ENCODE data around the gene GXYLT2.

- no peak for TF ChIP-seq POLR2A (IDR thresholded peaks at IDR 0.05)
- no peak for TF ChIP-seq CTCF (IDR thresholded peaks at IDR 0.05)
- TF ChIP-seq POLR2AphosphoS5 (IDR thresholded peaks at IDR 0.05) = no peak
Observed at GRCh38 chr3:72998466-72998865, 110.6 kb downstream of the GXYLT2 start.

Measured in stomach (tissue), 4 donors.